GM12892 (cell line): ENCODE results near the gene SPOCK1.

Experiments
- POLR2AphosphoS5 ChIP-seq: IDR thresholded peaks from 2 replicates; pipeline ENCODE4 v1.6.1; 2011; ENCODE audit warnings: low read depth, low read length, control low read depth
- TAF1 ChIP-seq: IDR thresholded peaks from 2 replicates; pipeline ENCODE4 v1.6.1; 2011; ENCODE audit warnings: low read depth, mild to moderate bottlenecking, control low read depth, low read length, borderline replicate concordance

- TF ChIP-seq TAF1, result no peak
- no peak for TF ChIP-seq POLR2AphosphoS5
Measured at GRCh38 chr5:137290373-137290772, 208.8 kb downstream of the SPOCK1 start.
